ENCODE data around the gene SLC20A1.
"Not testable (repeated sequence)": the region's sequence is repeated elsewhere in the genome, so short reads cannot be mapped to it uniquely, and the experiment has no call there.

Gene SLC20A1

DNA sequence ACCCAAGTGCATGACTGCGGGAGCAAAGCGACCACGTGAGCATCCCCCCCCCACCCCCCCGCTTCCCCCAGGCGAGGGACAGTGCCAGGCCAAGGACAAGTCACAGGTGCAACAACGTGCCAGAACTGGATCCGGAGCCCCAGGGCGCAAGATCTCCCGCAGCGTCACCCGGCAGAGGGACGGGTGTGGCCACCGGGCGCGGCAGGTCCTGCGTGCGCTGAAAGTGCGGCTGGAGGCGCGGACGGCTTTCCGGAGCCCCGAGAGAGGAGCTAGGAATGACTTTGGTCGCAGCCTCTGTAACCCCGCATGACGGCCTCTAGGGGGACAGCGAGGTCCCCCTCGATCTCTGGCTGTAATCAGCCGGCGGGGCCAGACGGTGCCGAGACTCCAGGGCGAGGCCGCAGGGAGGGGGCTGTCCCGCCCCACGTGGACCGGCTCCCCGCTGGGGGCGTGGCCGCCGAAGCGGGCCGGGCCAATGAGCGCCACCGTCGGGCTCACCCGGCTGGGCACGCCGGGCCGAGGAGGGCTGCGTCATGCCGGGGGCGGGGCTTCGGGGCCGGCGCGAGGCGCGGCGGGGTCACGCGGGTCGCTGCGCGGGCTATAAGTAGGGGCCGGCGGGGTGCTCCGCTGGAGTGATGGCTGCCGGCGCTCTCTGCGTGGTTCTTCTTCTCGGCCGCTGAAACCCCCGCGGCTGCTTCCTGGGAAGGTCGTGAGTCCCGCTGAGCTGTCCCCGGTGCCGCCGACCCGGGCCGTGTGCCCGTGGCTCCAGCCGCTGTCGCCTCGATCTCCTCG lies at the start of gene SLC20A1:
Gene SLC20A1 (plus strand): TSS at position 630 of the 792 bp plus-strand sequence. CDS start 890 bp downstream, outside the sequence.
- DNase-seq, result peak; percentile 78 to 100 (median 95)

DNA sequence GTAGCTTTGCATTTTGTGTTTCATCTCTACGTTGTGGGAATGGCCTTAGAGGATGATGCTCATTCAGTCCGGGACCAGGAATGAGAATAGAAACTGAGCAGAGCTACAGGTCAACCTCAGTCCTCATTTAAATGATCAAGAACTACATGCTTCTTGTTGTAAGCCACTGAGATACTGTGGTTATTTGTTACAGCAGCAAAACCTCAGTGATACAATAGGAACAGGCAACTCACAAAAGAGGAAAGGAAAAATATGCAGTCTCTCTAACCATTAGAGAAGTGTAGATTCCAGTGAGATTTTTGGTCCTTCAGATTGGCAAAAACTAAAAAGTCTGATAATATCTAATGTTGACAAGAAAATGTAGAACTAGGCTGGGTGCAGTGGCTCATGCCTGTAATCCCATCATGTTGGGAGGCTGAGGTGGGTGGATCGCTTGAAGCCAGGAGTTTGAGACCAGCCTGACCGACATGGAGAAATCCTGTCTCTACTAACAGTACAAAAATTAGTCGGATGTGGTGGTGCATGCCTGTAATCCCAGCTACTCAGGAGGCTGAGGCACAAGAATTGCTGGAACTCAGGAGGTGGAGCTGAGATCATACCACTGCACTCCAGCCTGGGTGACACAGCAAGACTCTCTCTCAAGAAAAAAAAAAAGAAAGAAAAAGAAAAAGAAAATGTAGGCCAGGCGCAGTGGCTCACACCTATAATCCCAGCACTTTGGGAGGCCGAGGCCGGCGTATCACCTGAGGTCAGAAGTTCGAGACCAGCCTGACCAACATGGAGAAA lies 48.0 kb upstream of the SLC20A1 start:
- DNase-seq, result no peak

DNA sequence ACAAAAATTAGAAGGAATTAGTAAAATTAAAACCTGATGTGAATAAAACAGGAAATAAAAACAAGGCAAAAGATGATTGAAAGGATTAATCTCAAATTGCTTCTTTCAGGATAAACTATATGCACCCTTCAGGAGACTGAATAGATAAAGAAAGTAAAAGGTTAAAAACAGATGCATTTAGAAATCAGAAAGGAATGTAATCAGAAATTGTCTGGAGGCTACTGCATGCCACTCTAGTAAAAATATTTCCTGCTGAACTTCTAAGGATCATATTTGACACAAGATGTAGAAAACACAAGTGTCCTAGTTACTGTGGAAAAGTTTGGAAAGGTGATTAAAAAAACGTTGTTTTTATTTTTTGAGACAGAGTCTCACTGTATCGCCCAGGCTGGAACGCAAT lies 45.1 kb upstream of the SLC20A1 start:
- DNase-seq, result no peak

DNA sequence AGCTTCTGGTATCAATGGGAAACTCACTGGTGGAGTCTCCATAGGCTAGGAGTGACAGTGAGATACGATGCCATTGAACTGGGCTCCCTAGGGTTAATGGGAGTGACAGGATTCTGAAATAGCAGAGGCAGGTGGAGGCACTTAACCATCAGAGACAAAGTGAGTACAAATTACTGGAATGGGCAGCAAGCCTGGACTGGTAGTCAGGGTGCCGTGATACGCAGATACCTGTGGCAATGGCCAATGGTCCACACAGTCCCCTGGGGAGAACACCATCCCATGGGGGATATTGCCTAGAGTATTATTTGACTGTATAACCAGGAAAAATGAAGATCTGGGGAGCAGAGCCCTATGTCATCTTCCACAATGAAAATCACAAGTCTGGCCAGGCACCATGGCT lies 44.0 kb upstream of the SLC20A1 start:
- no peak for DNase-seq

DNA sequence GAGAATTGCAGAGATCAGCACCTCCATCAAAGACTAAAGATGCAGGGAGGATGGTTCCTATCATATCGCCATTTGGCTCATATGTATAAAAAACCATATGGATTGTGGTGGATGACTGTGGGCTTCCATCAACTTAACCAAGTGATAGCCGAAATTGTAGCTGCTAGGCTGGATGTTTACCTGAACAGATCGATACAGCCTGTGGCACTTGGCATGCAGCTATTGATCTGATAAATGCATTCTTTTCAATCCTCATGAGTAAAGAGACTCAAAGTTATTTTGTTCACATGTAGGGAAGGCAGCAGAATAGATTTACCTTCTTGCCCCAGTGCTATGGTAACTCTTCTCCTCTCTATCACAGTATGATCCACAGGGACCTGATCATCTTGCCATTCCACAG lies 42.8 kb upstream of the SLC20A1 start:
- no peak for DNase-seq

- DNase-seq, result no peak
These were observed 42.0 kb upstream of the SLC20A1 start for GRCh38 chr2:112603731-112604130.

GRCh38 chr2:112604952-112605351 lies 40.8 kb upstream of the SLC20A1 start:
- no peak for DNase-seq

GRCh38 chr2:112605926-112606325 lies 39.8 kb upstream of the SLC20A1 start:
- no peak for DNase-seq

- DNase-seq, result no peak
These were observed 39.2 kb upstream of the SLC20A1 start for GRCh38 chr2:112606547-112606946.

- DNase-seq, result no peak
These were observed 37.9 kb upstream of the SLC20A1 start for GRCh38 chr2:112607680-112608438.

DNA sequence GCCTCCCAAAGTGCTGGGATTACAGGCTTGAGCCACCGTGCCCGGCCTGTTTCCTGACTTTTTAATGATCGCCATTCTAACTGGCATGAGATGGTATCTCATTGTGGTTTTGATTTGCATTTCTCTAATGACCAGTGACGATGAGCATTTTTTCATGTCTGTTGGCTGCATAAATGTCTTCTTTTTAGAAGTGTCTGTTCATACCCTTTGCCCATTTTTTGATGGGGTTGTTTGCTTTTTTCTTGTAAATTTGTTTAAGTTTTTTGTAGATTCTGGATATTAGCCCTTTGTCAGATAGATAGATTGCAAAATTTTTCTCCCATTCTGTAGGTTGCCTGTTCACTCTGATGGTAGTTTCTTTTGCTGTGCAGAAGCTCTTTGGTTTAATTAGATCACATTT lies 36.4 kb upstream of the SLC20A1 start:
- DNase-seq, result not testable (repeated sequence)

- not testable (repeated sequence) for DNase-seq
These were observed 33.5 kb upstream of the SLC20A1 start for GRCh38 chr2:112612283-112612682.

- DNase-seq, result no peak
These were observed 31.4 kb upstream of the SLC20A1 start for GRCh38 chr2:112614201-112614840.

- no peak for DNase-seq
These were observed 30.7 kb upstream of the SLC20A1 start for GRCh38 chr2:112615051-112615450.

DNA sequence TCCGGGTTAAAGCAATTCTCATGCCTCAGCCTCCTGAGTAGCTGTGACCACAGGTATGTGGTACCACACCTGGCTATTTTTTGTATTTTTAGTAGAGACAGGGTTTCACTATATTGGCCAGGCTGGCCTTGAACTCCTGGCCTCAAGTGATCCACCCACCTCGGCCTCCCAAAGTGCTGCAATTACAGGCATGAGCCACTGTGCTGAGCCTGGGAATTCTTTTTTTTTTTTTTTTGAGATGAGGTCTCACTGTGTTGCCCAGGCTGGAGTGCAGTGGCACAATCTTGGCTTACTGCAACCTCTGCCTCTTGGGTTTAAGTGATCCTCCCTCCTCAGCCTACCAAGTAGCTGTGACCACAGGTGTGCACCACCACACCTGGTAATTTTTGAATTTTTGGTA lies 29.9 kb upstream of the SLC20A1 start:
- not testable (repeated sequence) for DNase-seq

- DNase-seq, result no peak
These were observed 27.4 kb upstream of the SLC20A1 start for GRCh38 chr2:112618383-112618782.

- no peak for DNase-seq
These were observed 23.8 kb upstream of the SLC20A1 start for GRCh38 chr2:112621790-112622527.

- no peak for DNase-seq
These were observed 23.2 kb upstream of the SLC20A1 start for GRCh38 chr2:112622528-112622849.

GRCh38 chr2:112623913-112624777 lies 21.6 kb upstream of the SLC20A1 start:
- no peak for DNase-seq
